NCI-H2081 (cell line): ENCODE measurements around the gene NPTXR.

Experiments used
- DNase-seq, 2 experiments: peaks; one replicate each; lab custom pipeline; 2025; lab: John Stamatoyannopoulos, UW

The NPTXR gene

GRCh38 chr22:38850941-38851849 is 7.4 kb upstream of the NPTXR start:
- no peak for DNase-seq

- DNase-seq: no peak
Measured at GRCh38 chr22:38850399-38850798, 6.6 kb upstream of the NPTXR start.

GRCh38 chr22:38849811-38850210 is 6.0 kb upstream of the NPTXR start:
- no peak for DNase-seq

GRCh38 chr22:38846412-38846811 is 2.6 kb upstream of the NPTXR start:
- DNase-seq: no peak

- no peak for DNase-seq
Measured at GRCh38 chr22:38845004-38845740, 1.3 kb upstream of the NPTXR start.

GRCh38 chr22:38844315-38845003 is 631 bp upstream of the NPTXR start:
- no peak for DNase-seq

- peak; percentile 57 to 75 for DNase-seq
Measured at GRCh38 chr22:38843201-38843656, 599 bp downstream of the NPTXR start.

- no peak for DNase-seq
Measured at GRCh38 chr22:38842512-38843200, 1.2 kb downstream of the NPTXR start.

GRCh38 chr22:38841635-38842034 is 2.2 kb downstream of the NPTXR start:
- no peak for DNase-seq

GRCh38 chr22:38841211-38841610 is 2.6 kb downstream of the NPTXR start:
- peak; percentile 13 to 51 for DNase-seq

- DNase-seq: no peak
Measured at GRCh38 chr22:38840129-38840528, 3.7 kb downstream of the NPTXR start.

- no peak for DNase-seq
Measured at GRCh38 chr22:38839686-38840085, 4.1 kb downstream of the NPTXR start.

GRCh38 chr22:38837414-38837928 is 6.4 kb downstream of the NPTXR start:
- no peak for DNase-seq

GRCh38 chr22:38835888-38836301 is 7.9 kb downstream of the NPTXR start:
- DNase-seq: no peak

- DNase-seq: no peak
Measured at GRCh38 chr22:38834991-38835390, 8.8 kb downstream of the NPTXR start.

GRCh38 chr22:38834215-38834953 is 9.4 kb downstream of the NPTXR start:
- DNase-seq: no peak

- no peak for DNase-seq
Measured at GRCh38 chr22:38833061-38833460, 10.8 kb downstream of the NPTXR start.

GRCh38 chr22:38832005-38832978 is 11.5 kb downstream of the NPTXR start:
- peak in 1 of 2 experiments; percentile 3 for DNase-seq

- no peak for DNase-seq
Measured at GRCh38 chr22:38831166-38831945, 12.5 kb downstream of the NPTXR start.
